GM19397 (cell line): Measurements from ENCODE around the gene ZNF689.
A peak's percentile ranks its signal among the peaks of the same experiment; 100 is the strongest.
"Not testable (repeated sequence)": the region's sequence is repeated elsewhere in the genome, so short reads cannot be mapped to it uniquely, and the experiment has no call there.

Source experiments
- ATAC-seq: cut with Tn5 transposase; IDR thresholded peaks from one replicate; pipeline ENCODE4 v1.9.1; 2021; ENCODE audit warnings: mild to moderate bottlenecking, moderate library complexity; ENCODE audit not compliant: unreplicated experiment

Gene ZNF689

DNA sequence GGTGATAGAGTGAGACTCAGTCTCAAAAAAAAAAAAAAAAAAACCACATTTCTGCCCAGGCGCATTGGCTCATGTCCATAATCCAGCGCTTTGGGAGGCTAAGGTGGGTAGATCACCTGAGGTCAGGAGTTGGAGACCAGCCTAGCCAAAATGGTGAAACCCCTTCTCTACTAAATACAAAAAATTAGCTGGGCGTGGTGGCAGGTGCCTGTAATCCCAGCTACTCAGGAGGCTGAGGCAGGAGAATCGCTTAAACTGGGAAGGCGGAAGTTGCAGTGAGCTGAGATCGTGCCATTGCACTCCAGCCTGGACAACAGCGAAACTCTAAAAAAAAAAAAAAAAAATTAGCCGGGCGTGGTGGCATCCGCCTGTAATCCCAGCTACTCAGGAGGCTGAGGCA, 26.9 kb upstream of the ZNF689 start:
- ATAC-seq = not testable (repeated sequence)

- ATAC-seq = no peak
Measured at GRCh38 chr16:30636599-30636998, 26.4 kb upstream of the ZNF689 start.

- ATAC-seq = no peak
Measured at GRCh38 chr16:30633526-30633925, 23.3 kb upstream of the ZNF689 start.

GRCh38 chr16:30632454-30632853, 22.3 kb upstream of the ZNF689 start:
- ATAC-seq = not testable (repeated sequence)

GRCh38 chr16:30628628-30629540, 18.7 kb upstream of the ZNF689 start:
- no peak for ATAC-seq

DNA sequence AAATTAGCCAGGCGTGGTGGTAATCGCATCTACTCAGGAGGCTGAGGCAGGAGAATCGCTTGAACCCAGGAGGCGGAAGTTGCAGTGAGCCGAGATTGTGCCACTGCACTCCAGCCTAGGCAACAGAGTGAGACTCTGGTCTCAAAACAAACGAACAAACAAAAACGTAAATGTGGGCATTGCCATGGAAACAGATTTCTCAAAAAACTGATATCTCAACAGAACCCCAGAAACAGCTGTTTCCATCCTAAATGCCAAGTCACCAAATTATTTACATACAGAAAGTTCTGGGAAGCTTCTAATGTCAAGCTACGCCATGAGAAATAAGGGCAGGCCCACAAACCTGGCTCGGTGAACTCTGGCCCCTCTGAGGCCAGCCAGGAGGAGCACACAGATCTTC, 16.0 kb upstream of the ZNF689 start:
- ATAC-seq = no peak

DNA sequence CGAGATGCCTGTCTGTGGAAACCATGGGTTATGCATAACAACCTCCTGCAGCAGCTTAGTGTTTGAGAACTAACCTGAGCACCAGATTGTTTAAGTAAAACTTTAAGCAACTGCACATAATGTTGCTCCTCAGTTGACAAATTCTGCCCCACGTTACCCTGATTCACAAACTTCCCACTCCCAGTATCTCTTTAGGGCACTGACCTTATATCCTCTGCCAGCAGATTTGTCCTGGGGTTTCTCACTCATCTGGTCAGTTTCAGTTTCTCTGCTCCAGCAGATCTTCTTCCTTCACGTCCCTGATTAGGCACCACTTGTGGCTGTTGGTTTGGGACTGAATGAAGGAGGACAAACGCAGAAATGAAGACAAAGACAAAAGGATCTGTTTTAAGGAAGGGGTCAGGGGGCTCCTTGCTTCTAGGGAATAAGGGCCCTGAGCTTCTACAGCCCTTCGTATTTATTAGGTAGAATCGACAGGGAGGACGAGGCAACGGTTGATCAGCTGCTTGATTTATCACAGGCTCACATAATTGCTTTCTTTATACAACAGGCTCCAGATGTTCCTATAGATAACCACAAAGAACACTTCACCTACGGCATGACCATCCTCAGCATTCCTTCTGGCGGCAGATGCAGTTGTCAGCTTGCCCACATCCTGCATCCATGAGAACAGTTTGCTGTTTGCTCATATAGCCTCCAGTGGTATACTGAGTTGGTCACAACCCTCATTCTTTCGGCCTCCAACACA, 13.5 kb upstream of the ZNF689 start:
- ATAC-seq = no peak

- ATAC-seq = no peak
Measured at GRCh38 chr16:30622455-30623032, 12.4 kb upstream of the ZNF689 start.

GRCh38 chr16:30621765-30622164, 11.6 kb upstream of the ZNF689 start:
- ATAC-seq = no peak

DNA sequence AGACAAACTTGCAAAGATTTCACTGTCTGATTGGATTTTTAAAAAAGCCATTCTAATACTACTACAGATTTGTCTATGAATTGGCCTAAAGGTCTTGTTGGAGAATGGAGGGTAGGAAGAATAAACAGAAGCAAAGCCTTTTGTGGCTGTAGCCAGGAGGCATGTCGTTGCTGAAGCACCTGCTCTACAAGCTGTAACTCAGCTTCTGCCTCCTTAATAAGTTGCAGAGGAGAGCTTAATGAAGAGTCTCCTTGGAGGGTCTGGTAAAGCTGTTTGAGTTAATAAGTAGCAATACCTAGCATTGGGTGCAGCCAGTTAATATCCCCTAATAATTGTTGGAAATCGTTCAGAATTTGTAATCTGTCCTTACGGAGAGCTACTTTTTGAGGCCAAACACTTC, 10.0 kb upstream of the ZNF689 start:
- no peak for ATAC-seq

- no peak for ATAC-seq
Measured at GRCh38 chr16:30619638-30620037, 9.4 kb upstream of the ZNF689 start.

- no peak for ATAC-seq
Measured at GRCh38 chr16:30619202-30619601, 9.0 kb upstream of the ZNF689 start.

GRCh38 chr16:30615358-30616091, 5.3 kb upstream of the ZNF689 start:
- no peak for ATAC-seq

DNA sequence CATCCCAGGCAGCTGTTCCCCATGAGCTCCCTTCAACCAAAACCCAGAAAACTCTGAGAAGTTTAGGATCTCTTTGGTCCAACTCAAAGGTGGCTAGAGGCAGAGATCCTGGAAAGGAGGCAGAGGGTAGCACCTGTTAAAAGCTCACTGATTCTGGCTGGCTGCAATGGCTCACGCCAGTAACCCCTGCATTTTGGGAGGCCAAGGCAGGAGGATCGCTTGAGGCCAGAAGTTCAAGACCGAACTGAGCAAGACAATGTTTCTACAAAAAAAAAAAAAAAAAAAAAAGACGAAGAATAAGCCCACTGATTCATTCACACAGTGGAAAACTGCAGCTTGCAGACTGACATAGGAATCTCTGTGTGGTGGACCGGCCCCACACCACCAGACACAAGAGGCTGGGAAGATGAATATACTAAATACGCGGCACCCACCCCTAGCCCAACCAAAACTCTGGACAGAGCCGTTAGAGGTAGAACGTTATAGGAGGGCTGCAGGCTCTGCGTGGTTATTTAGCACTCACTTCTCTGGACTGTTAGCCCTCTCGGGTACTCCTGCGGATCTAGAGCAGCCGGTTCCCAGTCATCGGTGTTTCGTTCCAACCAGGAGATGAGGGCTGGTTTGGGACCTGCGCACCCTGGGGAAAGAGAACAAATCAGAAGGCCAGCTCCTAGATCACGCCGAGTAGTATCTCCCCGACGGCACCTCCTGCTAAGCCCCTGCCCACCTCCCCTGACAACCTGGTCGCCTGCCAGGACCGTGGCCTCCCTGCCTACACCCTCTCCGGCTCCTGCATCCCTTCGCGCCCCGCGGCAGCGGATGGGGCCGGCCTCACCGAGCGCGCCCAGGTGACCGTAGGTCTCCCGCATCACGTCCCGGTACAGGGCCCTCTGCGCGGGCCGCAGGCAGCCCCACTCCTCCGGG, 925 bp downstream of the ZNF689 start:
- ATAC-seq = peak; percentile 27

DNA sequence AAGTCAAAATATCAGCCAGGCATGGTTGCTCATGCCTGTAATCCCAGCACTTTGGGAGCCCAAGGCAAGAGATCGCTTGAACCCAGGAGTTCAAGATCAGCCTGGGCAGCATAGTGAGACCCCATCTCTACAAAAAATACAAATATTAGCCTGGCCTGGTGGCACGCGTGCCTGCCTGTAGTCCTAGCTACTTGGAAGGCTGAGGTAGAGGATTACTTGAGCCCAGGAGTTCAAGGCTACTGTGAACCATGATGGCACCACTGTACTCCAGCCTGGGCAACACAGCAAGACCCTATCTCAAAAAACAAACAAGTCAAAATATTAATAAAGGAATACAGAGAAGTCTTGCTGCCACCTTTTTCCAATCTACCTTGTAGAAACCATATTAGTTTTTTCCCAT, 4.2 kb downstream of the ZNF689 start:
- no peak for ATAC-seq

DNA sequence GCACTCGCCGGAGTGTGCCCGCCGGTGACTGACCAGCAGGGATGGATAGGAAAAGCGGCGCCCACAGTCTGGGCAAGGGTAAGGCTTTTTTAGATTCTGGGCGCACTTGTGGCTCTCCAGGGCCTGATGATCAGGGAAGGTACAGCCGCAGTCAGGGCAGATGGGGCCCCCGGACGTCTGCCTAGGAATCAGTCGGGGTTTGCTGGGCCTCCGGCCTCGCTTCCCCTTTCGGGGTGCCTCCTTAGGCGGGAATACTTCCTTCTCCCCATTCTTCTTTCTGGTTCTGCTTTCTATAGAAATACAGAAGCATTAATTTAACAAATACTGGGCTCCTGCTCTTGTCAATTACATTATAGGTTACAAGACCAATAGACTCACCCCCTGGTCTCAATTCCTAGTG, 5.0 kb downstream of the ZNF689 start:
- ATAC-seq = no peak

DNA sequence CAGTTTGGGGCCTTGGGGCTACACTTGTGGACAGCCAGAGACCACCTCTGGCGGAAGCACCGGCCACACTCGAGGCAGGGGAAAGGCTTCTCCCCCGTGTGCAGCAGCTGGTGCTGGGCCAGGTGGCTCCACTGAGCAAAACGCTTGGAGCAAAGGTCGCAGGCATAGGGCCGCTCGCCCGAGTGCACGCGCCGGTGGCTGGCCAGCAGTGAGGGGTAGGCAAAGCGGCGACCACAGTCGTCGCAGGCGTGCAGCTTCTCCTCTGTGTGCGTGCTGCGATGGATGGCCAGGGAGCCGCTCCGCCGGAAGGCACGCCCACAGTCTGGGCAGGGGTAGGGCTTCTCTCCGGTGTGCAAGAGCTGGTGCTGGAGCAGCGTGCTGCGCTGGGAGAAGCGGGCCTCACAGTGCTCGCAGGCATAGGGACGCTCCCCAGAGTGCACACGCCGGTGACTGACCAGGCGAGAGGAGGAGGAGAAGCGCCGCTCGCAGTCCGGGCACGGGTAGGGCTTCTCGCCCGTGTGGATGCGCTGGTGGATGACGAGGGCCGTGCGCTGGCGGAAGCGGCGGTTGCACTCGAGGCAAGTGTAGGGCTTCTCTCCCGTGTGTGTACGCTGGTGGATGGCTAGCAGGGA, 5.8 kb downstream of the ZNF689 start:
- no peak for ATAC-seq

- no peak for ATAC-seq
Measured at GRCh38 chr16:30603945-30604315, 6.3 kb downstream of the ZNF689 start.

DNA sequence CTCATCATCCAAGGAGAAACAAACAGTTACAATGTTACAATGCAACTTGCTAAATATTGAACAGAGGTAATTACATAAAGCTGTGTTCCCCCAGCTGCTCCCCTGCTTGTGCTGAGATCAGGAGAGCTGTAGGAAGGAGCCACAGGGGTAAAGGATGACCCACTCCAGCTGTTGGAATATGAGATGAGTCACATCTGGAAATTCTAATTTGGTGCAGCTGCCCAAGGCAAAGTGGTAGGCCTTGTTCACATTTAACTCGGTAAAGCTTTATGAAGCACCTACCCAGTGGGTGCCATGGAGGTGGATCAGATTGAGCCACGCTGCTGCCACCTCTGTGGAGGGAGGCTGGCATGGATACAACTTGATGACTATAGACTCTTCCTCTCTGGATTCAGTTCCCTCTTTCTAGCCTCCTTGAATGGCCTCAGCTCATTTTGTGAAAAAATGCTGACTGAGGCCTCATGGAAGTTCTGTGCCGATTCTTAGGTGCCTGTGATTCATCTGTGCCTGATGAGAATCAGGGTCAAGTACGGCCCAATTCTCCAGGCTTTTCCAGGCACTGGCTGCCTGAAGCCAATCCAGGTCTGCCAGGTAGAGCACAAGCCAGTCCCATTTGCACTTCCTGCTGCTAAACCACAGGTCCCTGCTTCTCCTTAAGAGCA, 7.4 kb downstream of the ZNF689 start:
- ATAC-seq = no peak
